Stimulated activated naive CD4-positive, alpha-beta T cell treated with Interleukin-2 at 50 U/mL for 16 hours (primary cell): ENCODE results near the gene NEXN.
"Not testable (repeated sequence)": the region's sequence is repeated elsewhere in the genome, so short reads cannot be mapped to it uniquely, and the experiment has no call there.

Experiments
- DNase-seq: peaks from one replicate; lab custom pipeline; 2025; lab: John Stamatoyannopoulos, UW

Gene NEXN

DNA sequence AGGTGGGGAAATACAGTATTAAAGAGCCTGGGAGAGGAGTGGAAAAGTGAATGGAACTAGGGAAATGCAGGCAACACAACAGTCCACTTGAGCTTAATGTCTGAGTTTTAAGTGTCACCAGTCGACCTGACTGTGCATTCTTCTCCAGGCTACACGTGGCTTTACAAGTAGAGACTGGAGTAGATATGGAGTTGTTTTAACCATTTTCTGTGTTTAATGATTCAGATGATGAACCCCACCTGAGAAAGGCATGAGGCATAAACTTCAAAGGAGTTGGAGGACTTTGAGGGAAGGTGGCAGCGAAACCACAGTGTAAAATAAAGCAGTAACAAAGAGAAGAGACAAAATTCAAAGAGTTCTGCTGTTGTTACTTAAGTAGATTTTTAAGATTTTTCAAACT lies 77.9 kb downstream of the NEXN start:
- DNase-seq, result no peak

DNA sequence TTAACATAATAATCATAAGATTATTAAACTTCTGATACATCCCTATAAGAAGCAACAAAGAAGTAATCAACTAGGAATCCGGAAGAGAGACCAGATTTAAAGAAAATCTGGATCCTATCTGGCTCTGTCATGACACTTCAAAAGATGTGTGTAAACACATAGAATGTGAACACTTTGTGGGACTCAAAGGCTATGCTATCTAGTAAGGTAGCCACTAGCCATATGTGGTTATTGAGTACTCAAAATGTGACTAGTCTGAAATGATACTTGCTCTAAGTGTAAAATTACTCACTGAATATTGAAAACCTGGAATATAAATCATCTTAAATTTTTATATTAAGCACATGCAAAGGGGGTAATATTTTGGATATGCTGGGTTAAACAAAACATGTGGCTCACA lies 81.8 kb downstream of the NEXN start:
- DNase-seq, result no peak

DNA sequence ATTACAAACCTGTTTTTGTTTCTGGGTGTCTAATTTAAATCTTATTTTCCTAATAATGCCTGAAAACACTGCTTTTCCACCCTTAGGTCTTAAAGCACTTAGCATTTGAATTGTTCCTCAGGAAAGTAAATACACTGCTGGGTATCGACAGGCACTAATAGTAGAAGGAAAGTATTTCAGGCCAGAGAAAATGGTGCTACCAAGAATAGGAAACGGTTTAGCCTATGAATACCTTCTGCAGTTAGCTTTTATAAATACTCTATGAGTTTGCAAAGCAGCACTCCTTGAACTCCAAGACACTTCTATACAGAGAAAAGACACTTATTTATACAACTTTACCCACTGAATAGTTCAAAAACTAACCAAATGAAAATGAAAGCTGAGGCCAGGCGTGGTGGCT lies 83.7 kb downstream of the NEXN start:
- no peak for DNase-seq

DNA sequence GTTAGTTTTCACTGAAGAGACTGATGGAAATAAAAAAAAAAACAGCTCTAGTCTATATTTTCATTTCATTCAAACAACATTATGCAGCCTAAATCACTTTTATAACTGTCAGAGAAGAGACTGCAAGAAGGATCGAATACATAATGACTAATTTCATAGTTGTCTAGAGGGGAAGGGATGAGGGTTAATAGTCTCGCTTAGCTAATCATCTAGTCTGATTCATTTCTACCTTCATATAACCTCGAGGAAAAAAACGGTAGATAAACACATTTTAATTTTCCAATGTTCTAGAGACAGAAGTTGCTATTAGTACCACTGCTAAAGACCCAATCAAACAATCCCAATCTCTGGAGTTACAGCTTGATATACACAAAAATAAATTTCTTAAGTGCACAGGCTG lies 87.0 kb downstream of the NEXN start:
- no peak for DNase-seq

DNA sequence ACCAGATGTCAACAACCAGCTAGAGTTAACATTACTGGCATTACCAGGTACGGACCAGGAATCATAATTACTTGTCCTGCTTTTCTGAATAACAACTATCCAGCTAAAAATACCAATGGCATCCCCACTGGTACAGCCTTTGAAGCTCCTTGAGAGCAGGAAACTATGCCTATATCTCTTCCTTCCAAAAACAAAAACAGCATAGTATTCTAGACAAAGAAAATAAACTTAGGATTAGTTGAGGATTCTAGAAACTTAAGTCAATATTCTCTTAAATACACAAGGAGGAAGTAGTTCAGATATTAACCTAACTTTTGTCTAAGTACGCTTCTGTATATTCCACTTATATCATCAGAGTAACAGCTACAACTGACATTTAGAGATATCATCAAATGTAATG lies 87.5 kb downstream of the NEXN start:
- no peak for DNase-seq

DNA sequence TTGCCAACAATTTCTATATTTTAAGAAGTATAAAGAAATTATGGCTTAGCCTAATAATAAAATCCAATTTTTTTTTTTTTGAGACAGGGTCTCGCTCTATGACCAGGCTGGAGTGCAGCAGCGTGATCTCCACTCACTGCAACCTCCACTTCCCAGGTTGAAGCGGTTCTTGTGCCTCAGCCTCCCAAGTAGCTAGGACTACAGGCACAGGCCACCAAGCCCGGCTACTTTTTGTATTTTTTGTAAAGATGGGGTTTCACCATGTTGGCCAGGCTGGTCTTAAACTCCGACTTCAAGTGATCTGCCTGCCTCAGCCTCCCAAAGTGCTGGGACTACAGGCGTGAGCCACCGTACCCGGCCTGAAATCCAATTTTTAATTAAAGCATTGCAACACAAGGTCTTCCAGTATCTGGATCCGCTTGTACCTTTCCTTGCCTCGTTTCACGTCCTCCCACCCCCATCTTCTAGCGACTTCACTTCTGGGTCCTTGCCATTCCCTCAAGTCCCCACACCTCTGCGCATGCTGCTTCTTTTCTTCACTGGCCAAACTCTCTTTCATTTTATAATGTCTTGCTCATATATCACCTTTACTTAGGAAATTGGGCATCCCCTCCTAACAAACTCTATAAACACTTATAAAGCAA lies 88.1 kb downstream of the NEXN start:
- DNase-seq, result no peak

DNA sequence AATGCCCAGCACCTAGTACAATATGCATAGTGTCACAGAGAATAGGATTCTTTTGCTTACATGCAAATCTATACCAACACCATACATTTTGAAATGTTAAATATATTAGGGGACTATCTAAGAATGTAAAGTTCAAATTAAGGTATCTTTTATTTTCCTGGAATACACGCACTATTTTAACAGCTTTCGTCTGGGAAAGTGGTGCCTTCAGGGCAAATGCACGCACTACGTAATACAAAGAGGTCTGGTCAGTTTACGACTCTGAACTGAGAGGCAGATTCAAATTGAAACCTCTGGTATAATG lies 89.5 kb downstream of the NEXN start:
- no peak for DNase-seq

DNA sequence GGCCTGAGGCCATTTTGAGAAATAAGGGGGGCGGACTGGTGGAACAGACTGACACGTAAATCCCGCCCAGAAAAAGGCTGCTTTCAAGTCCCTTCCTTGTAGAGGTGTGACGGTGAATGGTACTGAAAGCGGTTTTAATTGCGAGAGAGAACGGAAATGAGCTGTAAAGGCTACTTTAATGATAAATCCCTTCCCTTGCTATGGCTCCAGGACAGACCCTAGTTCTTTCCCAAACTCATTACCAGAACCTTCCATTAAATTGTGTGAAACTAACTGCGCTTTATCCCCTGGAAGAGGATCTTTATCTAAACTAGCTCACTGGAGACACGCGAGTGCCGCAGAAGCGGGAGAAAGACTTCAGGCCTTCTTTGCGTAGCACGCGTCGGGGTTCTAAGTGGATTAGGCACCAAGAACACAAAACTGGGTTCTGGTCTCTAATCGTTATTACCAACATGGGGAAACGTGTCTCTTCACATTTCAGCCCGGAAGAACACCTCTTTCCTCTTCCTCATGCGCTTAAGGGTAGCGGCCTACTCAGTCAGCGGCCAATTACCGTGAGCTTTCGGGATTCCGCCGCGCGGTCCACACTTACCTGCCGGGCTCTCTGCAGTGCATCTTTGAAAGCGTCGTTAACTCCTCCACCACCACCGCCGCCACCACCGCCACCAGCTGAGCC lies 90.0 kb downstream of the NEXN start:
- peak; percentile 77 for DNase-seq

DNA sequence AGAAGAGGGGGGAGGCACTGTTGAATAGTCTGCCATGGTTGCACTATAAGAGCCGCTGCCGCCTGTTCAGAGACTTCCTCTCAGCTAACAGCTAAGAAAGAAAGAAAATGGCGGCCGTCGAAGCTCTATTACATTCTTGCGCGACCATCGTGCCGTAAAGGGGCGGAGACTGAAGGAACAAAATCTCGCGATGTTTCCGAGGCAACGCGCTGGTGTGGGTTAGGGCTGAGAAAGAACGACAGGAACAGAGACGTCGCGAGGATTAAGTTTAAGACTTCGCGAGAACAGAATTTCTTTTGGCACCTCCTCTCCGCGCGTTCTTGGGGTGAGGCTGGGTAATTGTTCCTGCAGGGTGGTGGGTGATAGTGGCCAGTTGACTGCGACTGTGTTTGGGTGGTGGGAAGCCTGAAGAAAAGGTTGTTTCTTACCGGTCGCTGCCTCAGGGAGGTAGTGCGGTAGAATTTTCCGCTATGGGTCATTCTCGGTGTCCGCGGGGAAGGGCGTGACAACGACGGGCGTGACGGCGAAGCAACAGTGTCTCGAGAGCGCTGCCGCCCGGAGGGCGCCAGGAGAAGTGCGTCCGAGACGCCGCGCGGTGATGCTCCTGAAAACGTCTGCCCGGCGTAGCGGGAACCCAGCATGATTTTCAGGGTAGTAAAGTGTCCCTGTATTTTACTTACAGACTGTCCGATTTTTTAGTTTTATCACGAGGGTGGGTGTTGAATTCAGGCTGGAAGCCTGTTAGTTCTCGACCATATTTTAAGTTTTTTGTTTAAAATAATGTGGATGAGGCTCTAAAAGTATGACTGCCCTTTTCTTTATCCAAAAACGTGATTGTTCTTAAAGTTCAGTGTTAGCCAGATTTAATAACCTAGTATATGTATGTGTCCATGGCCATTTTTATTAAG lies 90.8 kb downstream of the NEXN start, which contains the start of gene FUBP1:
TSS of gene FUBP1 (minus strand) at position 104 of the 908 bp plus-strand sequence. CDS start at position 36, 68 bp downstream.
- DNase-seq, result peak; percentile 91

DNA sequence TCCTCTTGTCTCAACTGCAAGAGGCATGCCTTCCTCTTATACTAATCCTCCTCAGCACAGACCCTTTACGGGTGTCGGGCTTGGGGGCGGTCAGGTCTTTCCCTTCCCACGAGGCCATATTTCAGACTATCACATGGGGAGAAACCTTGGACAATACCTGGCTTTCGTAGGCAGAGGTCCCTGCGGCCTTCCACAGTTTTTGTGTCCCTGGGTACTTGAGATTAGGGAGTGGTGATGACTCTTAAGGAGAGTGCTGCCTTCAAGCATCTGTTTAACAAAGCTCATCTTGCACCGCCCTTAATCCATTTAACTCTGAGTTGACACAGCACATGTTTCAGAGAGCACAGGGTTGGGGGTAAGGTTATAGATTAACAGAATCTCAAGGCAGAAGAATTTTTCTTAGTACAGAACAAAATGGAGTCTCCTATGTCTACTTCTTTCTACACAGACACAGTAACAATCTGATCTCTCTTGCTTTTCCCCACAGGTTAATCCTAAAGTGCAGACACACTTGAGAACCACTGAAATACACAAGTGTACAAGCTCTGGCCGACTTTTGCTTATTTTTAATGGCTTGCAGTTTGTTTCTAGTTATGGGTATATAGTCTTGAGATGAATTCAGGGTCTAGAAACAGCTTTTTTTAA lies 95.0 kb downstream of the NEXN start:
- DNase-seq, result not testable (repeated sequence)

DNA sequence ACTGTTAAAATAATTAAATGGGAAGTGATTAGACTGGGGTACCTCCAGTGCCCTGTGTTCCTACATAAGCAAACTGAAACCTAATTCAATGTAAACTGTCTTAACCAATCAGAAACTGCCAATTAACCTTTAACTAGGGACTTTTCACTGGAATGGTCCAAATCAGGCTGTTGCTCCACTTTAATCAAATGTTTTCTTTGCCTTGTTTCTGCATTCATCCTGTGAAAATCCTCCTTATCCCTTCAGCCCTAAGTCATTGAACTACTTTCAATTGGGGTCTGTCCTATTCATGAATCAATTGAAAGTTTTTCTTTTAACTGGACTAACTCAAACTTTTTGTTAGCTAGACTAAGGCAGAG lies 95.6 kb downstream of the NEXN start:
- DNase-seq, result no peak

DNA sequence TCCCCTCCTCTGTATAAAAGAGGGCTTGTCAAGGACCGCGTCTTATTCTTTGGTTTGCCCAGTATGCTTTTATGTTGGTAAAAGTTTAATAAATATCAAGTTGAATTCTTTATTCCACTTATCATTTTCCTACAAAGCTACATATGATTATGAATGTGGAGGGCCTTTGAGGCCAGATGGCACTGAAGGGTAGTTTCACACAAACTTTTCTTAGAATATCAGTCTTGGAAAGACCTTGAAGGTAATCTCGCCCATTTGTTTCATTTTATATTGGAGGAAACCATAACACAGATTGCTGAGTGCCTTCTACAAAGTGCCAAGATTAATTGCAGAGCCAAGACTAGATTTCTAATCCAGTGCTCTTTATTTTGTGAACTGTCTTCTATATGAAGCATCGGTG lies 96.2 kb downstream of the NEXN start:
- no peak for DNase-seq

DNA sequence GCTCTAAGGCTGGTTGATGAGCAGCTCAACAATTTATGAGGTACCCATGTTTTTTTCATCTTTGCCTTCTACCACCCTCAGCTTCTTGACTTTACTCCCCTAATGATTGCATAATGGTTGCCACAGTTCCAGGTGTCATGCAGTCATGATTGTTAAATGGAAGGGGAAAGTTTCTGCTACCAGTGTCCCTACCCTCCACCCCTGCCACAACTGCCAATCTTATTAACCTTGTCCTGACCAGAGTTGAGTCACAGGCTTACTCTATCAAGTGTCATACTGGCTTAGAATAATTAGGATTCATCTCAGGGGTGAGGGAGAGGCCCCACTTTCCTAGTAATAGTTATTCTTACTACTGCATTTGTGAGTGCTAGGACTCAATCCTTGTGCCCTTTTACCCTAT lies 98.4 kb downstream of the NEXN start:
- no peak for DNase-seq

DNA sequence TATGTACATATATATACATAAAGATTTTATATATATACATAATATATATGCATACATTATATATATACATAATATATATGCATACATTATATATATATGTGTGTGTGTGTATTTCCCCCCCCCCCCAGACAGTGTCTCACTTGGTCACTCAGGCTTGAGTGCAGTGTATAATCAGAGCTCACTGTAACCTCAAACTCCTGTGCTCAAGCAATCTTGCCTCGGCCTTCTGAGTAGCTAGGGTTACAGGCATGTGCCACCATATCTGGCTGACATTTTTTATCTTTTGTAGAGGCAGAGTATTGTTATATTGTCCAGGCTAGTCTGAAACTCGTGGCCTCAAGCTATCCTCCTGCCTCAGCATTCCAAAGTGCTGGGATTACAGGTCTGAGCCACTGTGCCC lies 99.5 kb downstream of the NEXN start:
- DNase-seq, result no peak

DNA sequence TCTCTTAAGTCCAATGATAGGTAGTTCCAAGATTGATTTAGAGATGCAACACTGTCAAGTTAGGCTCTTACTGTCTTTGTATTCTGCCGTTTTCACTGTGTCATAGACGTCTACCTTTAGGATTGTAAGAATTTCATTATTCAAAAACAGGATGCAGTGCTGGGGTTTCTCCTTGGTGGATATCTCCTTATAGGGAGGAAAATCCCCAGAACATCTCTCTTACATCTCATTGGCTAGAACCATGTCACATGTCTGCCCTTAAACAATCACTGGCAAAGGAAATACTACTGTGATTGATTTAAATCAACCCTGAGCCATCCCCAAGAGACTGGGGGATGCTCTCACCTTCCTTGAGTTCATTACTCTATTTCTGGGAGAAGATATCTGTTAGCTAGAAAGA lies 101.3 kb downstream of the NEXN start:
- DNase-seq, result no peak

DNA sequence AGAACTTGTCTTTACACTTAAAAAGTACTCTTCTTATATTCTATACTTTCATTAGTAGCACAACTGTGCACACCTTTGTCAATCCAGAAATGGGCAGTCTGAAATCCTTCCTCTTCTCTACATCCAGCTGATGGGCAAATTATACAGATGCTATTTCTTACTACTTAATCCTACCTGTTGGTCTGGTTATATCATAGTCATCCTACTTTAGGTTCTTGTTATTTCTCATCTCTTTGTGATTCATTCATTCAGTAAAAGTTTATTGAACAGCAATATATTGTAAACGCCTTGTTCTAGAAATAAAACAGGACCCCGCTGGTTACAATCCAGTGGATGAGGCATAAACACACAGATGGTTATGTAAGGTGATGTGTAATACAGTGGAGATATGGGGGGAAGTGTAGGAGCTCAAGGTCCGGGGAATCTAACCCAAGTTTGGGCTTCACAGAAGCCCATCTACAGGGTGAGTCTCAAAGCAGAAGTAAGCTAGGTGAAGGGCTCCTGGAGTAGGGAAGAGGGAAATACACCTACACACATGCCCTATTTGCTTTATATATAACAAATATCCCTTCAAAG lies 102.3 kb downstream of the NEXN start:
- no peak for DNase-seq

DNA sequence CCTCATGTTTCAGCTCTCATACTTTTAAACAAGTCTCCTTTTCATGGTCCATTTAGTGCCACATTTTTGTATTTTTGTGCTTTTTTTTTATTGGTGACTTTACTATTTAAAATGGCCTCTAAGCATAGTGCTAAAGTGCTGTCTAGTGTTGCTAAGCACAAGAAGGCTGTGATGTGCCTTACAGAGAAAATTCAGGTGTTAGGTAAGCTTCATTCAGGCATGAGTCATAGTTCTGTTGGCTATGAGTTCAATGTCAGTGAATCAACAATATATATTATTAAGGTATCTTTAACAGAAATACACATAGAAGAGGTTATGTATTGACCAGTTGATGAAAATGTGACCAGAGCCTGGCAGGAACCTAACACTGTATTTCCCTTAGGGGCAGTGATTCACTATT lies 103.2 kb downstream of the NEXN start:
- no peak for DNase-seq
